B cell (primary cell): ENCODE data around the gene TBX15. TPM values are rescaled to one million over a fixed set of nuclear protein-coding genes. Genes with fewer than 3 reads are reported as not detected.

Experiments used
- ATAC-seq: fragments of 200-7000 bp; cut with Tn5 transposase; one replicate; pipeline ENCODE4 v1.10.0; 2021; ENCODE audit warnings: low read depth, mild to moderate bottlenecking, moderate number of reproducible peaks, moderate library complexity
- CTCF ChIA-PET: fragments of 350-600 bp; sonication (Branson Sonifier 250); formaldehyde crosslinking; loops from one replicate; lab custom pipeline; 2021; ENCODE audit warnings: antibody characterized with exemption, inconsistent platforms; lab: Charles Lee
- POLR2A ChIA-PET: fragments of 350-600 bp; sonication (Branson Sonifier 250); formaldehyde crosslinking; loops from one replicate; lab custom pipeline; 2021; ENCODE audit warnings: antibody characterized with exemption; lab: Charles Lee
- DNase-seq: peaks from one replicate; pipeline ENCODE4 v3.0.0; 2013
- H2AFZ ChIP-seq: 2 replicates; pipeline ENCODE4 v1.6.1; 2012; ENCODE audit warnings: mild to moderate bottlenecking, low read depth, low read length; ENCODE audit not compliant: insufficient read depth, poor library complexity, severe bottlenecking
- H3K27ac ChIP-seq, 2 donors: 1 replicate in 1 of 2; 2 replicates in 1 of 2; pipeline ENCODE4 v1.5.1; 2012 to 2013; ENCODE audit warnings: low read length in 2 of 2, mild to moderate bottlenecking in 2 of 2, moderate library complexity in 1 of 2
- H3K27me3 ChIP-seq, 4 experiments: fragments of 200-600 bp in 1 of 4; sonication (generic) in 1 of 4; replicated peaks in 1 of 4; 1 replicate in 2 of 4; 2 replicates in 2 of 4; pipeline versions ENCODE4 v1.6.1 to v1.7.0; 2013 to 2016; ENCODE audit warnings: low read length in 3 of 4, mild to moderate bottlenecking in 2 of 4, mixed read lengths in 1 of 4, moderate library complexity in 1 of 4; ENCODE audit not compliant: insufficient read depth in 4 of 4, control insufficient read depth in 3 of 4; ENCODE audit errors: control extremely low read depth in 1 of 4
- H3K36me3 ChIP-seq, 2 experiments: replicated peaks in 1 of 2; 1 replicate in 1 of 2; 2 replicates in 1 of 2; pipeline versions ENCODE4 v1.6.1 to v1.7.1; 2013; ENCODE audit warnings: low read length in 1 of 2; ENCODE audit not compliant: insufficient read depth in 2 of 2, control insufficient read depth in 1 of 2; ENCODE audit errors: control extremely low read depth in 1 of 2, extremely low read depth in 1 of 2
- H3K4me1 ChIP-seq, 2 donors: fragments of 200-600 bp in 1 of 2; sonication (generic) in 1 of 2; 1 replicate in 1 of 2; 2 replicates in 1 of 2; pipeline versions ENCODE4 v1.5.1 to v1.6.1; 2013 to 2017; ENCODE audit warnings: low read length in 2 of 2; ENCODE audit not compliant: control insufficient read depth in 2 of 2, insufficient read depth in 2 of 2
- H3K4me2 ChIP-seq: replicated peaks from 2 replicates; pipeline ENCODE3; 2012; ENCODE audit warnings: mild to moderate bottlenecking, low read depth, low read length; ENCODE audit not compliant: poor library complexity, severe bottlenecking
- H3K4me3 ChIP-seq, 5 experiments: fragments of 200-600 bp in 1 of 5; sonication (generic) in 1 of 5; 1 replicate in 3 of 5; 2 replicates in 2 of 5; pipeline versions ENCODE4 v1.5.1 to v1.7.0; 2011 to 2016; ENCODE audit warnings: low read length in 4 of 5, mild to moderate bottlenecking in 4 of 5, low read depth in 2 of 5, control low read depth in 1 of 5, moderate library complexity in 1 of 5; ENCODE audit not compliant: insufficient read depth in 1 of 5; ENCODE audit errors: control extremely low read depth in 1 of 5, extremely low read depth in 1 of 5
- H3K79me2 ChIP-seq: fragments of 200-600 bp; sonication (generic); one replicate; pipeline ENCODE4 v1.6.0; 2016; ENCODE audit warnings: low read length; ENCODE audit not compliant: control insufficient read depth, insufficient read depth
- H3K9ac ChIP-seq: fragments of 200-600 bp; sonication (generic); 2 replicates; pipeline ENCODE4 v1.6.1; 2017; ENCODE audit warnings: mild to moderate bottlenecking, low read length, moderate library complexity
- H3K9me3 ChIP-seq, 3 donors: one replicate each; pipeline versions ENCODE4 v1.6.1 to v1.7.1; 2013; ENCODE audit warnings: low read length in 2 of 3; ENCODE audit not compliant: control insufficient read depth in 2 of 3, insufficient read depth in 1 of 3; ENCODE audit errors: control extremely low read depth in 1 of 3
- H4K20me1 ChIP-seq: 2 replicates; pipeline ENCODE4 v1.6.0; 2012; ENCODE audit warnings: mild to moderate bottlenecking, low read length; ENCODE audit not compliant: insufficient read depth, control insufficient read depth, poor library complexity, severe bottlenecking
- H3K27ac Mint-ChIP-seq: one replicate; pipeline ENCODE4 v1.8.0; 2021; ENCODE audit warnings: mixed read lengths
- H3K27me3 Mint-ChIP-seq: one replicate; pipeline ENCODE4 v1.8.0; 2021; ENCODE audit warnings: mixed read lengths
- H3K4me1 Mint-ChIP-seq: one replicate; pipeline ENCODE4 v1.8.0; 2021; ENCODE audit warnings: mixed read lengths
- H3K4me3 Mint-ChIP-seq: one replicate; pipeline ENCODE4 v1.8.0; 2021; ENCODE audit warnings: mixed read lengths
- H3K9me3 Mint-ChIP-seq: one replicate; pipeline ENCODE4 v1.8.0; 2022; ENCODE audit warnings: mixed read lengths; ENCODE audit not compliant: insufficient read depth
- CTCF ChIP-seq: fragments of 200-600 bp; IDR thresholded peaks from one replicate; pipeline ENCODE4 v1.8.0; 2022; ENCODE audit warnings: antibody characterized with exemption, mild to moderate bottlenecking
- EZH2 ChIP-seq: IDR thresholded peaks from 2 replicates; pipeline ENCODE4 v1.6.1; 2012; ENCODE audit warnings: borderline replicate concordance, low read depth, mild to moderate bottlenecking, moderate library complexity, low read length; ENCODE audit not compliant: insufficient read depth, poor library complexity, severe bottlenecking
- WGBS: methylation state at CpG from one replicate; pipeline ENCODE4 v1.1.5; 2013; ENCODE audit warnings: missing lambda C conversion rate; ENCODE audit not compliant: insufficient coverage; 5-methylcytosine and 5-hydroxymethylcytosine counted together
- intact Hi-C: fragments of 100-400 bp; cut with micrococcal nuclease; formaldehyde crosslinking; loops from one replicate; pipeline ENCODE4 v1.10.0; 2022
- polyA plus RNA-seq: library from polyadenylated mRNA; depleted of rRNA; stranded (reverse); fragments of >200 nt; gene quantifications from 2 replicates; pipeline ENCODE4 v1.2.3, GENCODE V29; 2012
- total RNA-seq, 2 donors: library from RNA; stranded (reverse); fragments of 120-200 nt in 1 of 2; gene quantifications; 1 replicate in 1 of 2; 2 replicates in 1 of 2; pipeline versions ENCODE4 v1.2.3 to v1.2.4, GENCODE V29; 2013 to 2022

The TBX15 gene
- total and polyA plus RNA-seq, 2 donors (not counting 1 experiment from before 2014, with no cell fraction given) = 0.03 to 0.15 TPM

GRCh38 chr1:118948351-118948750 is 39.8 kb downstream of the TBX15 start:
- H3K27ac Mint-ChIP-seq = no peak overlapping the region
- Histone ChIP-seq H3K4me1 (no peaks in the 10 kb centered on the region), H3K27ac (no peak overlapping the region), H3K4me3 (no peak overlapping the region), H3K9ac (no peak overlapping the region), H3K27me3 (peaks cover 0 to 3% (median 0%) of the 10 kb centered on the region in 4 experiments), H2AFZ (no peak overlapping the region), H4K20me1 (no peaks in the 10 kb centered on the region), H3K9me3 (peaks cover 0 to 4% (median 0%) of the 10 kb centered on the region in 3 donors), H3K4me2 (no peak overlapping the region), H3K36me3 (no peaks in the 10 kb centered on the region), H3K79me2 (no peaks in the 10 kb centered on the region)
- H3K27me3 Mint-ChIP-seq = peaks cover 10% of the 10 kb centered on the region
- POLR2A ChIA-PET = no interaction called here
- no peaks in the 10 kb centered on the region for H3K4me1 Mint-ChIP-seq
- no peaks in the 10 kb centered on the region for H3K9me3 Mint-ChIP-seq
- DNase-seq = no peak
- TF ChIP-seq CTCF = no peak
- intact Hi-C loops = no loop called here
- no peak for ATAC-seq
- CTCF ChIA-PET = no interaction called here
- H3K4me3 Mint-ChIP-seq = no peak overlapping the region

- intact Hi-C loops = no loop called here
- Mint-ChIP-seq H3K4me3 (no peak overlapping the region), H3K9me3 (no peaks in the 10 kb centered on the region), H3K4me1 (no peaks in the 10 kb centered on the region), H3K27me3 (peaks cover 14% of the 10 kb centered on the region), H3K27ac (no peak overlapping the region)
- Histone ChIP-seq H3K4me1 (no peaks in the 10 kb centered on the region), H3K27me3 (peaks cover 0 to 3% (median 0%) of the 10 kb centered on the region in 4 experiments), H3K9me3 (peaks cover 0 to 4% (median 0%) of the 10 kb centered on the region in 3 donors), H3K36me3 (no peaks in the 10 kb centered on the region), H3K4me3 (no peak overlapping the region), H3K4me2 (no peak overlapping the region), H2AFZ (no peak overlapping the region), H3K79me2 (no peaks in the 10 kb centered on the region), H4K20me1 (no peaks in the 10 kb centered on the region), H3K27ac (no peak overlapping the region), H3K9ac (no peak overlapping the region)
- no peak for DNase-seq
- TF ChIP-seq CTCF (no peak), EZH2 (no peak)
- WGBS = no CpG with 5 or more reads among the region's 2 CpGs
- ChIA-PET POLR2A (no interaction called here), CTCF (no interaction called here)
- no peak for ATAC-seq
Measured at GRCh38 chr1:118947790-118948189, 40.4 kb downstream of the TBX15 start.
